Activated T-helper 17 cell treated with anti-CD3 and anti-CD28 coated beads, Interleukin-2, amount 50 U/mL, for 72 hours (primary cell): ENCODE measurements around the gene MYH9. TPM values are rescaled to one million over a fixed set of nuclear protein-coding genes. Genes with fewer than 3 reads are reported as not detected.
"Not testable (repeated sequence)": the region's sequence is repeated elsewhere in the genome, so short reads cannot be mapped to it uniquely, and the experiment has no call there.

ENCODE experiments used
- ATAC-seq: fragments of 150-1000 bp; cut with Tn5 transposase; replicated peaks from 2 replicates; pipeline ENCODE4 v1.10.0; 2021; ENCODE audit warnings: mild to moderate bottlenecking, moderate library complexity
- H3K27ac Mint-ChIP-seq: one replicate; pipeline ENCODE4 v1.8.0; 2022; ENCODE audit warnings: mixed read lengths
- H3K27me3 Mint-ChIP-seq: one replicate; pipeline ENCODE4 v1.8.0; 2022; ENCODE audit warnings: mixed read lengths
- H3K36me3 Mint-ChIP-seq: one replicate; pipeline ENCODE4 v1.8.0; 2022; ENCODE audit warnings: low read depth, mild to moderate bottlenecking, mixed read lengths
- H3K4me1 Mint-ChIP-seq: one replicate; pipeline ENCODE4 v1.8.0; 2022; ENCODE audit warnings: mixed read lengths
- H3K4me3 Mint-ChIP-seq: one replicate; pipeline ENCODE4 v1.8.0; 2022; ENCODE audit warnings: mild to moderate bottlenecking, mixed read lengths
- H3K9me3 Mint-ChIP-seq: one replicate; pipeline ENCODE4 v1.8.0; 2022; ENCODE audit warnings: mixed read lengths
- total RNA-seq, 2 donors: library from RNA; stranded (reverse); gene quantifications; one replicate each; pipeline ENCODE4 v1.2.3, GENCODE V29; 2022

Gene MYH9
- total RNA-seq, 2 donors from 2014 or later = 782 to 800 TPM

- Mint-ChIP-seq H3K4me1 (peaks cover 10% of the 10 kb centered on the region), H3K27me3 (no peaks in the 10 kb centered on the region), H3K36me3 (peaks cover 98% of the 10 kb centered on the region), H3K9me3 (no peaks in the 10 kb centered on the region), H3K4me3 (no peak overlapping the region), H3K27ac (no peak overlapping the region)
- no peak for ATAC-seq
Observed at GRCh38 chr22:36284171-36284571, 103.6 kb downstream of the MYH9 start.

GRCh38 chr22:36282328-36282831 lies 105.4 kb downstream of the MYH9 start:
- H3K4me3 Mint-ChIP-seq = no peak overlapping the region
- H3K27me3 Mint-ChIP-seq = no peaks in the 10 kb centered on the region
- no peaks in the 10 kb centered on the region for H3K9me3 Mint-ChIP-seq
- H3K27ac Mint-ChIP-seq = no peak overlapping the region
- H3K36me3 Mint-ChIP-seq = peaks cover 83% of the 10 kb centered on the region
- peaks cover 13% of the 10 kb centered on the region for H3K4me1 Mint-ChIP-seq
- ATAC-seq = no peak

- H3K36me3 Mint-ChIP-seq = peaks cover 77% of the 10 kb centered on the region
- ATAC-seq = no peak
- no peak overlapping the region for H3K4me3 Mint-ChIP-seq
- H3K9me3 Mint-ChIP-seq = no peaks in the 10 kb centered on the region
- no peaks in the 10 kb centered on the region for H3K27me3 Mint-ChIP-seq
- H3K27ac Mint-ChIP-seq = no peak overlapping the region
- H3K4me1 Mint-ChIP-seq = peaks cover 9% of the 10 kb centered on the region
Observed at GRCh38 chr22:36281781-36282327, 105.9 kb downstream of the MYH9 start.

GRCh38 chr22:36280379-36280778 lies 107.4 kb downstream of the MYH9 start:
- H3K4me3 Mint-ChIP-seq = no peak overlapping the region

GRCh38 chr22:36279219-36279666 lies 108.5 kb downstream of the MYH9 start:
- no peak for ATAC-seq
- Mint-ChIP-seq H3K4me1 (peaks cover 12% of the 10 kb centered on the region), H3K9me3 (no peaks in the 10 kb centered on the region), H3K27ac (no peak overlapping the region), H3K36me3 (peaks cover 51% of the 10 kb centered on the region), H3K27me3 (no peaks in the 10 kb centered on the region), H3K4me3 (no peak overlapping the region)

More at GRCh38 chr22:36280379-36280778, 107.4 kb downstream of the MYH9 start:
- Mint-ChIP-seq H3K4me1 (peaks cover 6% of the 10 kb centered on the region), H3K27ac (peak overlapping the region; percentile 33), H3K27me3 (no peaks in the 10 kb centered on the region), H3K36me3 (peaks cover 63% of the 10 kb centered on the region), H3K9me3 (no peaks in the 10 kb centered on the region)
- no peak for ATAC-seq

GRCh38 chr22:36277482-36278291 lies 110.1 kb downstream of the MYH9 start:
- Mint-ChIP-seq H3K27ac (peak overlapping the region; percentile 47), H3K9me3 (no peaks in the 10 kb centered on the region), H3K36me3 (peaks cover 36% of the 10 kb centered on the region), H3K4me1 (peaks cover 19% of the 10 kb centered on the region), H3K27me3 (no peaks in the 10 kb centered on the region), H3K4me3 (no peak overlapping the region)
- peak; percentile 78 for ATAC-seq

- H3K27ac Mint-ChIP-seq = peak overlapping the region; percentile 2
- H3K36me3 Mint-ChIP-seq = peaks cover 6% of the 10 kb centered on the region
- ATAC-seq = no peak
- H3K27me3 Mint-ChIP-seq = no peaks in the 10 kb centered on the region
- H3K4me1 Mint-ChIP-seq = peaks cover 19% of the 10 kb centered on the region
- H3K9me3 Mint-ChIP-seq = no peaks in the 10 kb centered on the region
- peak overlapping the region; percentile 1 for H3K4me3 Mint-ChIP-seq
Observed at GRCh38 chr22:36274531-36274930, 113.2 kb downstream of the MYH9 start.

GRCh38 chr22:36271951-36272350 lies 115.8 kb downstream of the MYH9 start:
- H3K27me3 Mint-ChIP-seq, ATAC-seq, H3K9me3 Mint-ChIP-seq, H3K4me3 Mint-ChIP-seq: not testable (repeated sequence)
- Mint-ChIP-seq H3K27ac (peak overlapping the region; percentile 63), H3K4me1 (peaks cover 14% of the 10 kb centered on the region), H3K36me3 (peaks cover 16% of the 10 kb centered on the region)

GRCh38 chr22:36271231-36271630 lies 116.5 kb downstream of the MYH9 start:
- H3K9me3 Mint-ChIP-seq, H3K27me3 Mint-ChIP-seq, ATAC-seq, H3K27ac Mint-ChIP-seq, H3K4me3 Mint-ChIP-seq: not testable (repeated sequence)
- Mint-ChIP-seq H3K4me1 (peaks cover 14% of the 10 kb centered on the region), H3K36me3 (peaks cover 23% of the 10 kb centered on the region)

GRCh38 chr22:36267896-36268485 lies 119.8 kb downstream of the MYH9 start:
- no peak for ATAC-seq
- Mint-ChIP-seq H3K4me1 (no peaks in the 10 kb centered on the region), H3K9me3 (no peaks in the 10 kb centered on the region), H3K27me3 (no peaks in the 10 kb centered on the region), H3K27ac (no peak overlapping the region), H3K4me3 (no peak overlapping the region), H3K36me3 (peaks cover 56% of the 10 kb centered on the region)

GRCh38 chr22:36267058-36267457 lies 120.7 kb downstream of the MYH9 start:
- no peak overlapping the region for H3K27ac Mint-ChIP-seq
- no peaks in the 10 kb centered on the region for H3K4me1 Mint-ChIP-seq
- no peak overlapping the region for H3K4me3 Mint-ChIP-seq
- no peaks in the 10 kb centered on the region for H3K27me3 Mint-ChIP-seq
- H3K9me3 Mint-ChIP-seq = no peaks in the 10 kb centered on the region
- no peak for ATAC-seq
- peaks cover 65% of the 10 kb centered on the region for H3K36me3 Mint-ChIP-seq

GRCh38 chr22:36263886-36264664 lies 123.7 kb downstream of the MYH9 start:
- H3K4me1 Mint-ChIP-seq, H3K27ac Mint-ChIP-seq, ATAC-seq, H3K4me3 Mint-ChIP-seq, H3K27me3 Mint-ChIP-seq, H3K9me3 Mint-ChIP-seq: not testable (repeated sequence)
- H3K36me3 Mint-ChIP-seq = peaks cover 95% of the 10 kb centered on the region

GRCh38 chr22:36263216-36263673 lies 124.5 kb downstream of the MYH9 start:
- Mint-ChIP-seq H3K4me1 (peaks cover 10% of the 10 kb centered on the region), H3K27ac (peak overlapping the region; percentile 47), H3K36me3 (peaks cover 100% of the 10 kb centered on the region)
- not testable (repeated sequence) for H3K4me3 Mint-ChIP-seq, H3K27me3 Mint-ChIP-seq, ATAC-seq, H3K9me3 Mint-ChIP-seq

GRCh38 chr22:36262307-36262706 lies 125.5 kb downstream of the MYH9 start:
- Mint-ChIP-seq H3K27ac (peak overlapping the region; percentile 52), H3K36me3 (peaks cover 100% of the 10 kb centered on the region), H3K4me1 (peaks cover 17% of the 10 kb centered on the region)
- not testable (repeated sequence) for ATAC-seq, H3K27me3 Mint-ChIP-seq, H3K4me3 Mint-ChIP-seq, H3K9me3 Mint-ChIP-seq
